Stimulated activated CD4-positive, alpha-beta T cell treated with anti-CD3 and anti-CD28 coated beads, Interleukin-1b, Interleukin-23, amount 100 ng/mL, for 24 hours (primary cell): ENCODE data around the gene PCDH7.

Source experiments
- DNase-seq, 4 experiments: peaks; one replicate each; pipeline ENCODE4 v3.0.0-alpha.2; 2020; ENCODE audit warnings: low read depth in 4 of 4, low spot score in 1 of 4

The PCDH7 gene, protein sequence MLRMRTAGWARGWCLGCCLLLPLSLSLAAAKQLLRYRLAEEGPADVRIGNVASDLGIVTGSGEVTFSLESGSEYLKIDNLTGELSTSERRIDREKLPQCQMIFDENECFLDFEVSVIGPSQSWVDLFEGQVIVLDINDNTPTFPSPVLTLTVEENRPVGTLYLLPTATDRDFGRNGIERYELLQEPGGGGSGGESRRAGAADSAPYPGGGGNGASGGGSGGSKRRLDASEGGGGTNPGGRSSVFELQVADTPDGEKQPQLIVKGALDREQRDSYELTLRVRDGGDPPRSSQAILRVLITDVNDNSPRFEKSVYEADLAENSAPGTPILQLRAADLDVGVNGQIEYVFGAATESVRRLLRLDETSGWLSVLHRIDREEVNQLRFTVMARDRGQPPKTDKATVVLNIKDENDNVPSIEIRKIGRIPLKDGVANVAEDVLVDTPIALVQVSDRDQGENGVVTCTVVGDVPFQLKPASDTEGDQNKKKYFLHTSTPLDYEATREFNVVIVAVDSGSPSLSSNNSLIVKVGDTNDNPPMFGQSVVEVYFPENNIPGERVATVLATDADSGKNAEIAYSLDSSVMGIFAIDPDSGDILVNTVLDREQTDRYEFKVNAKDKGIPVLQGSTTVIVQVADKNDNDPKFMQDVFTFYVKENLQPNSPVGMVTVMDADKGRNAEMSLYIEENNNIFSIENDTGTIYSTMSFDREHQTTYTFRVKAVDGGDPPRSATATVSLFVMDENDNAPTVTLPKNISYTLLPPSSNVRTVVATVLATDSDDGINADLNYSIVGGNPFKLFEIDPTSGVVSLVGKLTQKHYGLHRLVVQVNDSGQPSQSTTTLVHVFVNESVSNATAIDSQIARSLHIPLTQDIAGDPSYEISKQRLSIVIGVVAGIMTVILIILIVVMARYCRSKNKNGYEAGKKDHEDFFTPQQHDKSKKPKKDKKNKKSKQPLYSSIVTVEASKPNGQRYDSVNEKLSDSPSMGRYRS (N-terminal part only)

DNA sequence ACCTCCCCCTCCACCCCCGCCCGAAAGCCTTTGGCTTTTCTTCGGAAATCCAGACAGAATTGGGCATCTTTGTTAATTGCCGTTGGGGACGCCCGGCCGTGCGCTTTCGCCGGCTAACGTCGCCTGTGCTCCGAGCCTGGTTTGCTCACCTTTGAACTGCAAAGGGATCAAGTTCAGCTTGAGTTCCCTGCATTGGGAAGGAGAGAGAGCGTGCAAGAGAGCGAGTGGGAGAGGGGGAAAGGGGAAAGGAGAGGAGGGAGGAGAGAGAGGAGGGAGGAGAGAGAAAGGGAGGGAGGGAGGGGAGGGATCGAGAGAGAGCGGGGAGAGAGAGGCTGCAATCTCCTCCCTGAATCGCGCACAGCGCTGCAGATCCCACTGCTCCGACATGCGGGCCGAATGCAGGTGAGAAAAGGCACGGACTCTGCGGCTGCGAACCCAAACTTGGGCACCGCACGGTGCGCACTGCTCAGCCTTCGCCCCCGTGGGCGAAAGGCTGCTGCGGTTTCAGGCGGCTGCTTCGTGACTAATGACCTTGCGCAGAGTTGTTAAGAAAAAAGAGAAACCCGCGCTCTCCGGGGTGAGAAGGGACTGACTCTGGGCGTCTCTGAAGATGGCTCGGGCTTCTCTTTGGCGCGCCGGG is at the start of gene PCDH7:
Gene PCDH7 (plus strand): TSS at position 349 of the 640 bp plus-strand sequence. CDS start 1,054 bp downstream, outside the sequence.
- DNase-seq, result no peak

DNA sequence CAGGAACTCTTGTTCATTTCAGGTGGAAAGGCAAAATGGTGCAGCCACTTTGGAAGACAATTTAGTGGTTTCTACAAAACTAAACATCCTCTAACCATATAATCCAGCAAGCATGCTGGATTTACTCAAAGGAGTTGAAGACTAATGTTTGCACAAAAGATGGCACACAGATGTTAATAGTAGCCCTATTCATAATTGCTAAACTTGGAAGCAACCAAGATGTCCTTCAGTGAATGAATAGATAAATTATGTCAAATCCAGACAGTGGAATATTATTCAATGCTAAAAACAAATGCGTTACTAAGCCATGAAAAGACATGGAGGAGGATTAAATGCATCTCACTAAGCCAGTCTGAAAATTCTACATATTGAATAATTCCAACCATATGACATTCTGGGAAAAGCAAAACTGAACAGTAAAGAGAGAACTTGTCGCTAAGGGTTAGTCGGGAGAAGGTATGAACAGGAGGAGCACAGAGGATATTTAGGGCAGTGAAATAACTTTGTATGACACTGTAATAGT is 48.2 kb upstream of the PCDH7 start:
- no peak for DNase-seq

DNA sequence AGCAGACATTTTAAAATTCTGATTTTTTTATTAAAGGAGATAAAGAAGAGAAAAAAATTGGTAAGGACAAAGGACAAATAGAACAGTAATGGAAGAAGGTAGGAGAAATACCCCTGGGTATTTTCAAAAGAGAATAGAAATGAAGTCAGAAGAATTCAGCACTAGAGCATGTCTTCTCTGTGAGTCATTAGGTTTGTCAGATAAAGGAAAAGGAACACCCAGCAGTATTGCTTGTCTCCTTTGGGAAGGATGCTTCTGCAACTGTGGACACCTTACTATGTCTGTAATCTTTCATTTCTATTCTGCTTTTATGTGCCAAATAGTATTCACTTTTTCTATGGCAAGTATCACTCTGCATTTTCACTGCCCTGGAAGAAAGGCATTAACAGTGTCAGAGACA is 24.0 kb upstream of the PCDH7 start:
- DNase-seq, result no peak

GRCh38 chr4:30714408-30715031 is 5.6 kb upstream of the PCDH7 start:
- DNase-seq, result no peak

- no peak for DNase-seq
Measured at GRCh38 chr4:30716158-30716557, 4.0 kb upstream of the PCDH7 start.

DNA sequence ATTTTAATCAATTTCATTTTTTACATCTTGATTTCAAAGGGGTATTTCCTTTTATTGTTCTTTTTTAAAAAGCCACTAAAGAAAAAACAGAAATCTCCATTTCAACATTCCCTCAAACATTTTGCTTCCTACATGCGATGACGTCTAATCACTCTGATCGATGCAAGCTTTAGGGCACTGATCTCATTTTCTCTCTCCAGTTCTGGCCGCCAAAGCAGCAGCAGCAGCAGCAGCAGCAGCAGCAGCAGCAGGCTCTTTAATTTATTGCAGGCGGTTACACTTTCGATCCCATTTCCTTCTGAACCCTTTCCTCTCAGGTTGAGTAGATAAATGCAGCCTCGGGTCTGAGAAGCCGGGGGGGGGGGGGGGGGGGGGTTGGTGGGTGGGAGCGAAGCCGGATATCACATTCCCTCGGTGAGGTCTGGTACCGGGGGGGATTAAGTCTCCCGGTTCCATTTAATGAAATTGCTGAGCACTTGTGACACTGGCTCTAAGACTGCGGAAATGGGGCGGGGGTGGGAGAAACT is 3.4 kb upstream of the PCDH7 start:
- DNase-seq, result no peak

DNA sequence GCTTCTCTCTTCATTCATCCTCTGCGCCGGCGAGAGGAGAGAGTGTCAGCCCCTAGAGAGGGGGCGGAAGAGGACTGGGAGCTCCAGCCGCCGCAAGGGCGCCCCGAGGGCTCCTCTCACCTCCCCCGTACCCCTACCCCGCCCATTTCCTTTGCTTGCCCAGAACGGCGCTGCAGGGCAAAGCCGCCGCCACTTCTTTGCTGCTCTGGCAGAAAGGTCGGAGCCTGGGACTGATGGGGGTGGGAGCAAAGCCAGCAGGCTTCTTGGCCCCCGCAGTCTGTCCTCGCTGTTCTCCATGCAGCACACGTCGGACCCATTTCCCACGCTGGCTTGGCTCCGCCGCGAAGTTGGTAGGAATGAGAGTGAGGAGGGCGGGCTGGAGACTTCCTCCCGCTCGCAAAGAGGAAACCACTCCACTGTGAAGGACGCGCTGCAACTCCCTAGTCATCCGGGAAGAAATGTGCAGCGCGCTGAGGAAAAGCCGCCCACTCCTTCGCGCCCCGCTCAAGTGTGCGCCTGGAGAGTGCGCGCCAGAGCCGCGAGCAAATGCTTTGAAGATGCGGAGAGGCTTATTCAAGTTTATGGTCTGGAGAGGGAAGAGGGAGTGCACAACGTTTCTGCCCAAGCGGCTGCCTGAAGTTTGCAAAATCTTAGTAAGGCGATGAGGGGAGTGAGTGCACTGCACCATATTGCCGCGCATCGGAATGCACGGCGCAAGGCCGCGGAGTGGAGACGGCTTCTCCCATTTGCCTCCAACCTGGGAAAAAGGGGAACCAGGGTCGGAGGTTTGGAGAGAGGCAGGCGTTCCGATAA is 2.8 kb upstream of the PCDH7 start:
- DNase-seq, result no peak

DNA sequence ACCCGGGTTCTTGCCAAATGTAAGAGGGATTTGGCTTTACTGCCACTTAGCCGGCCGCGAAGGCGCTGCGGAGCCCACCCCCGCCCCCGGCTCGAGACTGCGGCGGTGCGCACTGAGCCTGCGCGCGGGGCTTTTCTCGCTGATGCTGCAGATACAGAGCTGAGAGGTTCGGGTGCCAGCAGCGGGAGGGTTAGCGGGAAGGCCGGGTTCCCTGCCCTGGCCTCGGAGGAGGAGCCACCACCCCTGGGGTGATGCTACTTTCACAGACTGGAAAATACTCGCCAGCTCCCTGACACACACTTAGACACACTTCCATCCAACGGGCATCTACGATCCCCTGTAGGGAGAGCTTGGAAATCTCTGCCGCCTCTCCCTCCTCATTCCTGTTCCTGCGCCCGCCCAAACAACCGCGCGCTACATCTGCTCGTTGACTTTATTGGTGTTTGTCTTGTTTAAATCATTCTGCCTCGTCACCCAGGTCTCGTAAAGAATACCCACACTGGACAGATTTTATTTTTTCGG is 2.1 kb upstream of the PCDH7 start:
- no peak for DNase-seq

GRCh38 chr4:30718641-30719453 is 1.3 kb upstream of the PCDH7 start:
- DNase-seq, result no peak

- no peak for DNase-seq
Measured at GRCh38 chr4:30719454-30720020, 632 bp upstream of the PCDH7 start.

- no peak for DNase-seq
Measured at GRCh38 chr4:30720661-30721184, 554 bp downstream of the PCDH7 start.

- DNase-seq, result no peak
Measured at GRCh38 chr4:30721185-30722091, 1.3 kb downstream of the PCDH7 start.

- no peak for DNase-seq
Measured at GRCh38 chr4:30722092-30722358, 1.9 kb downstream of the PCDH7 start.

- DNase-seq, result no peak
Measured at GRCh38 chr4:30722359-30723200, 2.4 kb downstream of the PCDH7 start.

- no peak for DNase-seq
Measured at GRCh38 chr4:30723201-30723955, 3.2 kb downstream of the PCDH7 start.

- DNase-seq, result no peak
Measured at GRCh38 chr4:30724247-30724646, 4.1 kb downstream of the PCDH7 start.
